ENCODE data around the gene CCDC187.

CCDC187 gene

GRCh38 chr9:136313111-136314055 is 9.5 kb upstream of the CCDC187 start:
- Histone ChIP-seq H3K4me1 (ENCODE audit: control insufficient read depth in 2 of 2, insufficient read depth in 2 of 2, low read length in 2 of 2) (peaks cover 0 to 9% of the 10 kb centered on the region in 2 donors), H3K36me3 (ENCODE audit: control insufficient read depth in 2 of 2, insufficient read depth in 2 of 2, low read length in 2 of 2) (no peaks in the 10 kb centered on the region), H3K4me3 (ENCODE audit: low read length in 2 of 2) (no peak overlapping the region), H3K9ac (ENCODE audit: low read depth in 1 of 2, low read length in 2 of 2) (no peak overlapping the region), H3K27me3 (ENCODE audit: control insufficient read depth in 2 of 2, insufficient read depth in 2 of 2, low read length in 2 of 2) (peaks cover 5 to 10% of the 10 kb centered on the region in 2 donors), H3K27ac (ENCODE audit: low read depth in 2 of 2, low read length in 2 of 2) (no peak overlapping the region), H3K9me3 (ENCODE audit: control insufficient read depth in 2 of 2, low read length in 2 of 2) (peaks cover 0 to 2% of the 10 kb centered on the region in 2 donors)

- Histone ChIP-seq H3K27me3 (ENCODE audit: control insufficient read depth in 2 of 2, insufficient read depth in 2 of 2, low read length in 2 of 2) (peaks cover 5 to 16% of the 10 kb centered on the region in 2 donors), H3K4me1 (ENCODE audit: control insufficient read depth in 2 of 2, insufficient read depth in 2 of 2, low read length in 2 of 2) (peaks cover 0 to 9% of the 10 kb centered on the region in 2 donors), H3K36me3 (ENCODE audit: control insufficient read depth in 2 of 2, insufficient read depth in 2 of 2, low read length in 2 of 2) (no peaks in the 10 kb centered on the region), H3K27ac (ENCODE audit: low read depth in 2 of 2, low read length in 2 of 2) (no peak overlapping the region), H3K4me3 (ENCODE audit: low read length in 2 of 2) (no peak overlapping the region), H3K9ac (ENCODE audit: low read depth in 1 of 2, low read length in 2 of 2) (no peak overlapping the region), H3K9me3 (ENCODE audit: control insufficient read depth in 2 of 2, low read length in 2 of 2) (peaks cover 0 to 2% of the 10 kb centered on the region in 2 donors)
Observed at GRCh38 chr9:136312436-136312835, 8.5 kb upstream of the CCDC187 start.

- Histone ChIP-seq H3K9me3 (ENCODE audit: control insufficient read depth in 2 of 2, low read length in 2 of 2) (peaks cover 0 to 2% of the 10 kb centered on the region in 2 donors), H3K4me3 (ENCODE audit: low read length in 2 of 2) (no peak overlapping the region), H3K36me3 (ENCODE audit: control insufficient read depth in 2 of 2, insufficient read depth in 2 of 2, low read length in 2 of 2) (no peaks in the 10 kb centered on the region), H3K27ac (ENCODE audit: low read depth in 2 of 2, low read length in 2 of 2) (no peak overlapping the region), H3K27me3 (ENCODE audit: control insufficient read depth in 2 of 2, insufficient read depth in 2 of 2, low read length in 2 of 2) (peaks cover 5 to 20% of the 10 kb centered on the region in 2 donors), H3K9ac (ENCODE audit: low read depth in 1 of 2, low read length in 2 of 2) (no peak overlapping the region), H3K4me1 (ENCODE audit: control insufficient read depth in 2 of 2, insufficient read depth in 2 of 2, low read length in 2 of 2) (peaks cover 0 to 9% of the 10 kb centered on the region in 2 donors)
Observed at GRCh38 chr9:136312009-136312375, 8.1 kb upstream of the CCDC187 start.

GRCh38 chr9:136311051-136312008 is 7.4 kb upstream of the CCDC187 start:
- Histone ChIP-seq H3K4me1 (ENCODE audit: control insufficient read depth in 2 of 2, insufficient read depth in 2 of 2, low read length in 2 of 2) (peaks cover 0 to 9% of the 10 kb centered on the region in 2 donors), H3K27me3 (ENCODE audit: control insufficient read depth in 2 of 2, insufficient read depth in 2 of 2, low read length in 2 of 2) (peaks cover 5 to 21% of the 10 kb centered on the region in 2 donors), H3K9me3 (ENCODE audit: control insufficient read depth in 2 of 2, low read length in 2 of 2) (peaks cover 0 to 2% of the 10 kb centered on the region in 2 donors), H3K27ac (ENCODE audit: low read depth in 2 of 2, low read length in 2 of 2) (no peak overlapping the region), H3K9ac (ENCODE audit: low read depth in 1 of 2, low read length in 2 of 2) (peak overlapping the region in 1 of 2 donors; percentile 30), H3K4me3 (ENCODE audit: low read length in 2 of 2) (peak overlapping the region in 1 of 2 donors; percentile 11), H3K36me3 (ENCODE audit: control insufficient read depth in 2 of 2, insufficient read depth in 2 of 2, low read length in 2 of 2) (no peaks in the 10 kb centered on the region)

- H3K4me3 ChIP-seq (ENCODE audit: low read length in 2 of 2): no peak overlapping the region
- peaks cover 5 to 21% of the 10 kb centered on the region in 2 donors for H3K27me3 ChIP-seq (ENCODE audit: control insufficient read depth in 2 of 2, insufficient read depth in 2 of 2, low read length in 2 of 2)
- no peak overlapping the region for H3K9ac ChIP-seq (ENCODE audit: low read depth in 1 of 2, low read length in 2 of 2)
- no peak overlapping the region for H3K27ac ChIP-seq (ENCODE audit: low read depth in 2 of 2, low read length in 2 of 2)
- peaks cover 0 to 2% of the 10 kb centered on the region in 2 donors for H3K9me3 ChIP-seq (ENCODE audit: control insufficient read depth in 2 of 2, low read length in 2 of 2)
- peaks cover 0 to 9% of the 10 kb centered on the region in 2 donors for H3K4me1 ChIP-seq (ENCODE audit: control insufficient read depth in 2 of 2, insufficient read depth in 2 of 2, low read length in 2 of 2)
- no peaks in the 10 kb centered on the region for H3K36me3 ChIP-seq (ENCODE audit: control insufficient read depth in 2 of 2, insufficient read depth in 2 of 2, low read length in 2 of 2)
Observed at GRCh38 chr9:136310273-136311030, 6.6 kb upstream of the CCDC187 start.

- Histone ChIP-seq H3K9ac (ENCODE audit: low read depth in 1 of 2, low read length in 2 of 2) (no peak overlapping the region), H3K27ac (ENCODE audit: low read depth in 2 of 2, low read length in 2 of 2) (no peak overlapping the region), H3K27me3 (ENCODE audit: control insufficient read depth in 2 of 2, insufficient read depth in 2 of 2, low read length in 2 of 2) (peaks cover 8 to 21% of the 10 kb centered on the region in 2 donors), H3K36me3 (ENCODE audit: control insufficient read depth in 2 of 2, insufficient read depth in 2 of 2, low read length in 2 of 2) (no peaks in the 10 kb centered on the region), H3K9me3 (ENCODE audit: control insufficient read depth in 2 of 2, low read length in 2 of 2) (peaks cover 0 to 2% of the 10 kb centered on the region in 2 donors), H3K4me3 (ENCODE audit: low read length in 2 of 2) (no peak overlapping the region), H3K4me1 (ENCODE audit: control insufficient read depth in 2 of 2, insufficient read depth in 2 of 2, low read length in 2 of 2) (peaks cover 0 to 9% of the 10 kb centered on the region in 2 donors)
Observed at GRCh38 chr9:136309806-136310220, 5.9 kb upstream of the CCDC187 start.

- Histone ChIP-seq H3K27ac (ENCODE audit: low read depth in 2 of 2, low read length in 2 of 2) (no peak overlapping the region), H3K9ac (ENCODE audit: low read depth in 1 of 2, low read length in 2 of 2) (no peak overlapping the region), H3K9me3 (ENCODE audit: control insufficient read depth in 2 of 2, low read length in 2 of 2) (no peaks in the 10 kb centered on the region), H3K27me3 (ENCODE audit: control insufficient read depth in 2 of 2, insufficient read depth in 2 of 2, low read length in 2 of 2) (peaks cover 8 to 21% of the 10 kb centered on the region in 2 donors), H3K4me1 (ENCODE audit: control insufficient read depth in 2 of 2, insufficient read depth in 2 of 2, low read length in 2 of 2) (peaks cover 0 to 9% of the 10 kb centered on the region in 2 donors), H3K36me3 (ENCODE audit: control insufficient read depth in 2 of 2, insufficient read depth in 2 of 2, low read length in 2 of 2) (no peaks in the 10 kb centered on the region), H3K4me3 (ENCODE audit: low read length in 2 of 2) (no peak overlapping the region)
Observed at GRCh38 chr9:136309101-136309801, 5.4 kb upstream of the CCDC187 start.

- H3K36me3 ChIP-seq (ENCODE audit: control insufficient read depth in 2 of 2, insufficient read depth in 2 of 2, low read length in 2 of 2): no peaks in the 10 kb centered on the region
- no peak overlapping the region for H3K27ac ChIP-seq (ENCODE audit: low read depth in 2 of 2, low read length in 2 of 2)
- peaks cover 0 to 9% of the 10 kb centered on the region in 2 donors for H3K4me1 ChIP-seq (ENCODE audit: control insufficient read depth in 2 of 2, insufficient read depth in 2 of 2, low read length in 2 of 2)
- no peaks in the 10 kb centered on the region for H3K9me3 ChIP-seq (ENCODE audit: control insufficient read depth in 2 of 2, low read length in 2 of 2)
- H3K9ac ChIP-seq (ENCODE audit: low read depth in 1 of 2, low read length in 2 of 2): no peak overlapping the region
- no peak overlapping the region for H3K4me3 ChIP-seq (ENCODE audit: low read length in 2 of 2)
- H3K27me3 ChIP-seq (ENCODE audit: control insufficient read depth in 2 of 2, insufficient read depth in 2 of 2, low read length in 2 of 2): peaks cover 8 to 21% of the 10 kb centered on the region in 2 donors
Observed at GRCh38 chr9:136308702-136309053, 4.8 kb upstream of the CCDC187 start.
